RPMI8226 (cell line): ENCODE results near the gene EPB41L3.
"Not testable (repeated sequence)": the region's sequence is repeated elsewhere in the genome, so short reads cannot be mapped to it uniquely, and the experiment has no call there.

ENCODE experiments used
- DNase-seq: peaks from one replicate; pipeline ENCODE4 v3.0.0-alpha.2; 2015

Gene EPB41L3

GRCh38 chr18:5490753-5491480, 52.9 kb downstream of the EPB41L3 start:
- DNase-seq, result no peak

- DNase-seq, result no peak
These were observed 55.0 kb downstream of the EPB41L3 start for GRCh38 chr18:5488844-5489243.

- DNase-seq, result not testable (repeated sequence)
These were observed 55.8 kb downstream of the EPB41L3 start for GRCh38 chr18:5488044-5488443.

GRCh38 chr18:5484526-5484925, 59.3 kb downstream of the EPB41L3 start:
- no peak for DNase-seq

- no peak for DNase-seq
These were observed 62.2 kb downstream of the EPB41L3 start for GRCh38 chr18:5481621-5482020.

- DNase-seq, result no peak
These were observed 65.5 kb downstream of the EPB41L3 start for GRCh38 chr18:5478261-5478660.

- DNase-seq, result no peak
These were observed 66.6 kb downstream of the EPB41L3 start for GRCh38 chr18:5476961-5477800.

GRCh38 chr18:5475267-5475666, 68.5 kb downstream of the EPB41L3 start:
- DNase-seq, result no peak

- no peak for DNase-seq
These were observed 74.5 kb downstream of the EPB41L3 start for GRCh38 chr18:5469340-5469739.

- no peak for DNase-seq
These were observed 75.4 kb downstream of the EPB41L3 start for GRCh38 chr18:5468394-5468793.

GRCh38 chr18:5467671-5468070, 76.1 kb downstream of the EPB41L3 start:
- DNase-seq, result no peak

GRCh38 chr18:5466256-5466655, 77.5 kb downstream of the EPB41L3 start:
- no peak for DNase-seq

- DNase-seq, result no peak
These were observed 79.5 kb downstream of the EPB41L3 start for GRCh38 chr18:5464251-5464650.

- no peak for DNase-seq
These were observed 80.0 kb downstream of the EPB41L3 start for GRCh38 chr18:5463831-5464230.

- DNase-seq, result peak; percentile 26
These were observed 80.4 kb downstream of the EPB41L3 start for GRCh38 chr18:5463390-5463789.

- DNase-seq, result no peak
These were observed 81.6 kb downstream of the EPB41L3 start for GRCh38 chr18:5462227-5462626.

- no peak for DNase-seq
These were observed 82.8 kb downstream of the EPB41L3 start for GRCh38 chr18:5461041-5461440.

GRCh38 chr18:5457462-5457957, 86.3 kb downstream of the EPB41L3 start:
- no peak for DNase-seq

GRCh38 chr18:5456577-5457461, 87.0 kb downstream of the EPB41L3 start:
- no peak for DNase-seq

- peak; percentile 22 for DNase-seq
These were observed 88.1 kb downstream of the EPB41L3 start for GRCh38 chr18:5455674-5456073.

GRCh38 chr18:5452943-5453443, 90.8 kb downstream of the EPB41L3 start:
- no peak for DNase-seq

- no peak for DNase-seq
These were observed 91.9 kb downstream of the EPB41L3 start for GRCh38 chr18:5451871-5452270.

GRCh38 chr18:5451150-5451549, 92.6 kb downstream of the EPB41L3 start:
- DNase-seq, result no peak
